ENCODE results near the gene SLC44A2. TPM values are rescaled to one million over a fixed set of nuclear protein-coding genes. Genes with fewer than 3 reads are reported as not detected.

The SLC44A2 gene
- total and polyA plus RNA-seq, 7 experiments from 2014 or later = 148 to 375 (median 216) TPM

DNA sequence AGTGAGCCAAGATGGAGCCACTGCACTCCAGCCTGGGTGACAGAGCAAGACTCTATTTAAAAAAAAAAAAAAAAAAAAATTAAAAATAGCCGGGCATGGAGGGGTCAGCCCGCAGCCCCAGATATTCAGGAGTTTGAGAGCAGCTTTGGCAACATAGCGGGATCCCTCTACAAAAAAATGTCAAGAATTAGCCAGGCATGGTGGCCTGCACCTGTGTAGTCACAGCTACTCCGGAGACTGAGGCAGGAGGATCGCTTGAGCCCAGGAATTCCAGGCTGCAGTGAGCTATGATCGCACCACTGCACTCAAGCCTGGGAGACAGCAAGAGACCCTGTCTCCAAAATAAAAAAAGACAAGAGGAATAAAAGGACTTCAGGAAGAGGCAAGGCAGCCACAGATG lies 39.0 kb upstream of the SLC44A2 start:
- Histone ChIP-seq H3K27me3 (ENCODE audit: control insufficient read depth in 2 of 2, insufficient read depth in 2 of 2, low read length in 2 of 2) (no peaks in the 10 kb centered on the region), H3K9me3 (ENCODE audit: control insufficient read depth in 2 of 3, low read length in 3 of 3) (no peaks in the 10 kb centered on the region), H3K36me3 (ENCODE audit: control insufficient read depth in 2 of 3, insufficient read depth in 3 of 3, low read length in 3 of 3) (no peaks in the 10 kb centered on the region), H3K4me3 (ENCODE audit: low read length) (no peak overlapping the region), H3K27ac (ENCODE audit: low read depth, low read length) (no peak overlapping the region), H3K4me1 (ENCODE audit: control insufficient read depth in 2 of 2, insufficient read depth in 2 of 2, low read length in 2 of 2) (peaks cover under 1 to 5% of the 10 kb centered on the region in 2 donors)
- intact Hi-C loops (cut with micrococcal nuclease) = no loop called here
- DNase-seq (no peak), ATAC-seq (no peak)
- H3K4me1 Mint-ChIP-seq = peaks cover 8 to 23% (median 11%) of the 10 kb centered on the region in 7 donors
- no peak overlapping the region for H3K27ac Mint-ChIP-seq
- H3K36me3 Mint-ChIP-seq = peaks cover 0 to 7% (median 0%) of the 10 kb centered on the region in 5 donors
- peaks cover 0 to 7% (median 0%) of the 10 kb centered on the region in 11 donors for H3K9me3 Mint-ChIP-seq
- H3K27me3 Mint-ChIP-seq = peaks cover 7 to 23% (median 9%) of the 10 kb centered on the region in 5 donors
- ChIA-PET CTCF (interaction anchor here (9.7 kb wide), 1 partner anchor 60 kb away, joined by 287 read pairs; no protein-coding TSS in a partner anchor), POLR2A (no interaction called here)
- H3K4me3 Mint-ChIP-seq = peak overlapping the region in 1 of 10 donors; percentile 12

DNA sequence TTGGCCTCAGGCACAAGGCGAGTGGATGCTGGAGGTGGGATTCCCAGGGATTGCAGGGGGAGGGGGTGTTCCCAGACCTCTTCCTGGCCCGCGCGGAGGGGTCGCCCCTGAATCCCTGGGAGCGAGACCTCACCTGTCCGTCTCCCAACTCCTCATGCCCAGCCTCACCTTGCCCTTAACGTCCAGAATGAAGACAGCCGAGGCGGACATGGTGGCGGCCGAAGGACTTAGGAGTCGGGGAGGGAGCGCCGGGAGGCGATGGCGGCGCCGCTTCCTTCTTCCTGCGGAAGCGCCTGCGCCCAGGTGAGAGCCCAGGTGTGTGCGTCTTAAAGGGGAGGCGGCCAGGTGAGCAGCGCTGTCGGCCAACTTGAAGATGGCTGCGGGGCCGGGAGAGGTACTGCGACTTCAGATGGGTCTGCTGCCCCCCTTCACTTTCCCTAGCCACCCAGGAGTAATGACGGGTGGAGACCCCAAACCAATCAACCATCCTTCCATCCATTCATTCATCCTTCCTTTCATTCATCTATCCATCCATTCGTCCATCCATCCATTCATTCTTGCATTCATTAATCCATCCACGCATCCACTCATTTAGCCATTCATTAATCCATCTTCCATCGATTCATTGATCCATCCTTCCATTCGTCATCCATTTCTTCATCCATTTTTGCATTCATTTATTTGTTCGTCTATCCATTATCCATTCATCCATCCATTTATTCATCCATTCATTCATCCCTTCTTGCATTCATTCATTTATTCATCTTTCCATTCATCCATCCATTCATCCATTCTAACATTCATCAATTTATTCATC lies 38.1 kb upstream of the SLC44A2 start, which contains the start of gene AP1M2:
TSS of gene AP1M2 (minus strand) at position 291 of the 817 bp plus-strand sequence. CDS start at position 210, 81 bp downstream.
- H3K4me3 ChIP-seq (ENCODE audit: low read length) = no peak within 1 kb of the TSS
- ChIA-PET POLR2A (no interaction called here), CTCF (interaction anchor here (9.7 kb wide), 1 partner anchor 59 kb away, joined by 287 read pairs; no protein-coding TSS in a partner anchor)
- Mint-ChIP-seq H3K4me3 (peak within 1 kb of the TSS in 2 of 10 donors; percentile 3 to 12), H3K4me1 (peaks cover 8 to 23% (median 11%) of the 10 kb centered on the region in 7 donors), H3K27me3 (peaks cover 7 to 23% (median 9%) of the 10 kb centered on the region in 5 donors), H3K9me3 (peaks cover 0 to 7% (median 0%) of the 10 kb centered on the region in 11 donors), H3K27ac (peak within 1 kb of the TSS in 2 of 9 donors; percentile 5 to 23), H3K36me3 (peaks cover 0 to 7% (median 0%) of the 10 kb centered on the region in 5 donors)
- intact Hi-C loops (cut with micrococcal nuclease) = no loop called here
- H3K36me3 ChIP-seq (ENCODE audit: control insufficient read depth in 2 of 3, insufficient read depth in 3 of 3, low read length in 3 of 3) = no peaks in the 10 kb centered on the region
- H3K9me3 ChIP-seq (ENCODE audit: control insufficient read depth in 2 of 3, low read length in 3 of 3) = no peaks in the 10 kb centered on the region
- no peaks in the 10 kb centered on the region for H3K27me3 ChIP-seq (ENCODE audit: control insufficient read depth in 2 of 2, insufficient read depth in 2 of 2, low read length in 2 of 2)
- peaks cover 0 to 5% of the 10 kb centered on the region in 2 donors for H3K4me1 ChIP-seq (ENCODE audit: control insufficient read depth in 2 of 2, insufficient read depth in 2 of 2, low read length in 2 of 2)
- DNase-seq (no peak), ATAC-seq (no peak)
- H3K27ac ChIP-seq (ENCODE audit: low read depth, low read length) = no peak within 1 kb of the TSS

DNA sequence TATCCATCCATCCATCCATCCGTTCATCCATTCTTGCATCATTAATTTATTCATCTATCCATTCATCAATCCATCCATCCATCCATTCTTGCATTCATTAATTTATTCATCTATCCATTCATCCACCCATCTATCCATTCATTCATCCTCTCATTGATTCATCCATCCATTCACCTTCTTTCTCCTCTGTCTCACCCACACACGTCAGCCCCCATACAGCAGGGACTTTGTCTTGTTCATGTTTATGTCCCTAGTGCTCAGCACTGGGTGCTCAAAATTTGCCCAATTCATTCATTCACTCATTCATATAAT lies 37.6 kb upstream of the SLC44A2 start:
- ChIA-PET CTCF (interaction anchor here (2.5 kb wide), 1 partner anchor 56 kb away, joined by 7 read pairs; no protein-coding TSS in a partner anchor), POLR2A (no interaction called here)

DNA sequence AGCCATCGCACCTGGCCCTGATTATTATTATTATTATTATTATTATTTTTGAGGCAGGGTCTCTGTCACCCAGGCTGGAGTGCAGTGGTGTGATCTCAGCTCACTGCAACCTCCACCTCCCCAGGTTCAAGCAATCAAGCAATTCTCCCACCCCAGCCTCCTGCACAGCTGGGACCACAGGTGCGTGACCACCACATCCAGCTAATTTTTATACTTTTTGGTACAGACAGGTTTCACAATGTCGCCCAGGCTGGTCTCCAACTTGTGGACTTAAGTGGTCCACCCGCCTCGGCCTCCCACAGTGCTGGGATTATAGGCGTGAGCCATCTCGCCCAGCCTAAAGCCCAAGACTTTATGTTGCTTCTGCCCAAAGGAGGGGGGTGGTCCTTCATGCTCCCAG lies 32.2 kb upstream of the SLC44A2 start:
- no peaks in the 10 kb centered on the region for H3K27me3 ChIP-seq (ENCODE audit: control insufficient read depth in 2 of 2, insufficient read depth in 2 of 2, low read length in 2 of 2)
- peaks cover 12 to 13% of the 10 kb centered on the region in 2 donors for H3K4me1 ChIP-seq (ENCODE audit: control insufficient read depth in 2 of 2, insufficient read depth in 2 of 2, low read length in 2 of 2)
- peaks cover 0 to 4% (median 0%) of the 10 kb centered on the region in 5 donors for H3K27me3 Mint-ChIP-seq
- intact Hi-C loops (cut with micrococcal nuclease) = no loop called here
- peaks cover 6 to 22% (median 16%) of the 10 kb centered on the region in 7 donors for H3K4me1 Mint-ChIP-seq
- CTCF ChIA-PET = interaction anchor here (1.0 kb wide), 1 partner anchor 12 kb away, joined by 3 read pairs; no protein-coding TSS in a partner anchor
- no peak overlapping the region for H3K27ac ChIP-seq (ENCODE audit: low read depth, low read length)
- ATAC-seq (no peak), DNase-seq (no peak)
- H3K27ac Mint-ChIP-seq = no peak overlapping the region
- H3K36me3 ChIP-seq (ENCODE audit: control insufficient read depth in 2 of 3, insufficient read depth in 3 of 3, low read length in 3 of 3) = no peaks in the 10 kb centered on the region
- H3K36me3 Mint-ChIP-seq = peaks cover 0 to 2% (median 0%) of the 10 kb centered on the region in 5 donors
- no peaks in the 10 kb centered on the region for H3K9me3 Mint-ChIP-seq
- POLR2A ChIA-PET = interaction anchor here (1.2 kb wide), 2 partner anchors 9 to 10 kb away, joined by 3 to 4 read pairs; no protein-coding TSS in a partner anchor
- no peak overlapping the region for H3K4me3 ChIP-seq (ENCODE audit: low read length)
- H3K4me3 Mint-ChIP-seq = no peak overlapping the region
- no peaks in the 10 kb centered on the region for H3K9me3 ChIP-seq (ENCODE audit: control insufficient read depth in 2 of 3, low read length in 3 of 3)

More for the DNA sequence above, 37.6 kb upstream of the SLC44A2 start:
- Histone ChIP-seq H3K4me3 (ENCODE audit: low read length) (no peak overlapping the region), H3K27me3 (ENCODE audit: control insufficient read depth in 2 of 2, insufficient read depth in 2 of 2, low read length in 2 of 2) (no peaks in the 10 kb centered on the region), H3K4me1 (ENCODE audit: control insufficient read depth in 2 of 2, insufficient read depth in 2 of 2, low read length in 2 of 2) (peaks cover 0 to 5% of the 10 kb centered on the region in 2 donors), H3K27ac (ENCODE audit: low read depth, low read length) (no peak overlapping the region), H3K36me3 (ENCODE audit: control insufficient read depth in 2 of 3, insufficient read depth in 3 of 3, low read length in 3 of 3) (no peaks in the 10 kb centered on the region), H3K9me3 (ENCODE audit: control insufficient read depth in 2 of 3, low read length in 3 of 3) (no peaks in the 10 kb centered on the region)
- Mint-ChIP-seq H3K4me1 (peaks cover 8 to 23% (median 11%) of the 10 kb centered on the region in 7 donors), H3K9me3 (peaks cover 0 to 7% (median 0%) of the 10 kb centered on the region in 11 donors), H3K36me3 (peaks cover 0 to 7% (median 0%) of the 10 kb centered on the region in 5 donors), H3K27me3 (peaks cover 7 to 23% (median 9%) of the 10 kb centered on the region in 5 donors), H3K4me3 (peak overlapping the region in 1 of 10 donors; percentile 3), H3K27ac (peak overlapping the region in 1 of 9 donors; percentile 5)
- intact Hi-C loops (cut with micrococcal nuclease) = no loop called here
- ATAC-seq (no peak), DNase-seq (no peak)

DNA sequence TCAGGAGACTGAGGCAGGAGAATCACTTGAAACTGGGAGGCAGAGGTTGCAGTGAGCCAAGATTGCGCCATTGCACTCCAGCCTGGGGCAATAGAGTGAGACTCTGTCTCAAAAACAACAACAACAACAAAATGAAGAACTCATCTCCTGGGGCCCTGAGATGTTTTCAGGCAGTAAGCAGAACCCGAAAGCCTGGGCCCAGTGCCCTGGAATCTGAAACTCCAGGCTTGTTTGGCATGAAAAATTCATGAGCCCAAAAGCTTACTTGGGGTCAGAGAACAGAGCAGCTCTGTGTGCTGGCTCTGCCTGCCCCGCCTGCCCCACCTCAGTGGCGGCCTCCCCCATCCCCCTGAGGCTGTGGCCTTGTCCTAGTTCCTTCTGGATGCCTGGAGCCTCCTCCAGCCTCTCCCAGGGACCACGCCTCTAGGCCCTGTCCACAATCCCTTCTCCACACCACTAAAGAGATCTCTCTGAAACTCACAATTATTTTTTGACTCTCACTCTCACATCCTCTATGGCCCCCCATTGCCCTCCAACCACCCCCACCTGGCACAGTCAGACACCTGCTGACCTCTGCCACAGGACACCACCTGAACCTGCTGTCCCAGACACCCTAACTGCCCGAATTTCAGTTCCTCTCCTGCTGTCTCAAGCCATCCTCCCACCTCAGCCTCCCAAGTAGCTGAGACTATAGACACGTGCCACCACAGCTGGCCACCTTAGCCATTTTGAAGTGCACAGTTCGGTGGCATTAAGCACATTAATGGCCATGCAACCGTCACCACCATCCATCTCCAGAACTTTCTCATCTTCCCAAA lies 31.3 kb upstream of the SLC44A2 start:
- Histone ChIP-seq H3K27me3 (ENCODE audit: control insufficient read depth in 2 of 2, insufficient read depth in 2 of 2, low read length in 2 of 2) (no peaks in the 10 kb centered on the region), H3K9me3 (ENCODE audit: control insufficient read depth in 2 of 3, low read length in 3 of 3) (no peaks in the 10 kb centered on the region), H3K27ac (ENCODE audit: low read depth, low read length) (no peak overlapping the region), H3K36me3 (ENCODE audit: control insufficient read depth in 2 of 3, insufficient read depth in 3 of 3, low read length in 3 of 3) (no peaks in the 10 kb centered on the region), H3K4me3 (ENCODE audit: low read length) (no peak overlapping the region), H3K4me1 (ENCODE audit: control insufficient read depth in 2 of 2, insufficient read depth in 2 of 2, low read length in 2 of 2) (peaks cover 12 to 13% of the 10 kb centered on the region in 2 donors)
- DNase-seq (no peak), ATAC-seq (no peak)
- ChIA-PET POLR2A (interaction anchor here (1.0 to 1.2 kb wide), 2 partner anchors 10 to 59 kb away, joined by 3 read pairs; no protein-coding TSS in a partner anchor), CTCF (no interaction called here)
- Mint-ChIP-seq H3K27me3 (peaks cover 0 to 4% (median 0%) of the 10 kb centered on the region in 5 donors), H3K36me3 (peaks cover 0 to 2% (median 0%) of the 10 kb centered on the region in 5 donors), H3K4me3 (peak overlapping the region in 1 of 10 donors; percentile 41), H3K27ac (peak overlapping the region in 1 of 9 donors; percentile 78), H3K9me3 (no peaks in the 10 kb centered on the region), H3K4me1 (peaks cover 6 to 22% (median 16%) of the 10 kb centered on the region in 7 donors)
- intact Hi-C loops (cut with micrococcal nuclease) = no loop called here

DNA sequence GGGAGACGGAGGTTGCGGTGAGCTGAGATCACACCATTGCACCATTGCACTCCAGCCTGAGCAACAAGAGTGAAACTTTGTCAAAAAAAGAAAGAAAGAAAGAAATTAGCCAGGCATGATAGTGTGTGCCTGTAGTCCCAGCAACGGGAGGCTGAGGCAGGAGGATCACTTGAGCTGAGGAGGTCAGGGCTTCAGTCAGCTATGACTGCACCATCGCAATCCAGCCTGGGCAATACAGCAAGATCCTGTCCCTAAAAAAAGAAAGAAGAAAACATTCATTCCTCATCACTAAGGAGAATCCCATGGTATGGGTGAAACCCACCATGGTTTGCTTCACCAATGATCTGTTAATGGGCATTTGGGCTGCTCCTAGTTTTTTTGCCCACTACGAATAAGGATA lies 25.2 kb upstream of the SLC44A2 start:
- no peak overlapping the region for H3K4me3 ChIP-seq (ENCODE audit: low read length)
- peaks cover 0 to 9% (median 0%) of the 10 kb centered on the region in 3 experiments for H3K36me3 ChIP-seq (ENCODE audit: control insufficient read depth in 2 of 3, insufficient read depth in 3 of 3, low read length in 3 of 3)
- DNase-seq (no peak), ATAC-seq (no peak)
- Mint-ChIP-seq H3K36me3 (peaks cover 0 to 9% (median 3%) of the 10 kb centered on the region in 5 donors), H3K4me1 (peaks cover 24 to 45% (median 39%) of the 10 kb centered on the region in 7 donors), H3K27me3 (peaks cover 0 to 12% (median 0%) of the 10 kb centered on the region in 5 donors), H3K27ac (peak overlapping the region in 3 of 9 donors; percentile 43 to 76 (median 57)), H3K9me3 (peaks cover 0 to 2% (median 0%) of the 10 kb centered on the region in 11 donors), H3K4me3 (peak overlapping the region in 6 of 10 donors; percentile 11 to 56 (median 39))
- H3K9me3 ChIP-seq (ENCODE audit: control insufficient read depth in 2 of 3, low read length in 3 of 3) = no peaks in the 10 kb centered on the region
- POLR2A ChIA-PET = interaction anchor here (0.7 to 13.4 kb wide), 2 partner anchors 23 to 46 kb away, joined by 5 to 190 read pairs; partner anchors contain the start of gene SLC44A2
- H3K4me1 ChIP-seq (ENCODE audit: control insufficient read depth in 2 of 2, insufficient read depth in 2 of 2, low read length in 2 of 2) = peaks cover 28 to 32% of the 10 kb centered on the region in 2 donors
- intact Hi-C loops (cut with micrococcal nuclease) = no loop called here
- H3K27me3 ChIP-seq (ENCODE audit: control insufficient read depth in 2 of 2, insufficient read depth in 2 of 2, low read length in 2 of 2) = no peaks in the 10 kb centered on the region
- CTCF ChIA-PET = no interaction called here
- H3K27ac ChIP-seq (ENCODE audit: low read depth, low read length) = no peak overlapping the region

All from naive thymus-derived CD4-positive, alpha-beta T cell (primary cell).